Progenitor cell of endocrine pancreas (in vitro differentiated cells): ENCODE data around the gene SLC38A11. TPM values are rescaled to one million over a fixed set of nuclear protein-coding genes. Genes with fewer than 3 reads are reported as not detected.

Experiments used
- DNase-seq: peaks from one replicate; pipeline ENCODE4 v3.0.0; 2021; ENCODE audit warnings: low spot score; ENCODE audit not compliant: unreplicated experiment
- H3K27ac Mint-ChIP-seq: 2 replicates; pipeline ENCODE4 v1.8.0; 2021; ENCODE audit warnings: mild to moderate bottlenecking, moderate library complexity, mixed read lengths
- H3K27me3 Mint-ChIP-seq: 2 replicates; pipeline ENCODE4 v1.8.0; 2021; ENCODE audit warnings: mixed read lengths
- H3K36me3 Mint-ChIP-seq: 2 replicates; pipeline ENCODE4 v1.8.0; 2022; ENCODE audit warnings: mixed read lengths; ENCODE audit not compliant: insufficient read depth
- H3K4me1 Mint-ChIP-seq: 2 replicates; pipeline ENCODE4 v1.8.0; 2021; ENCODE audit warnings: low read depth, mixed read lengths
- H3K4me3 Mint-ChIP-seq: 2 replicates; pipeline ENCODE4 v1.8.0; 2021; ENCODE audit warnings: low read depth, mild to moderate bottlenecking, moderate library complexity, mixed read lengths
- H3K9me3 Mint-ChIP-seq: 2 replicates; pipeline ENCODE4 v1.8.0; 2021; ENCODE audit warnings: low read depth, mixed read lengths
- CTCF ChIP-seq: fragments of 200-600 bp; sonication (generic); IDR thresholded peaks from one replicate; pipeline ENCODE4 v1.5.0; 2021; ENCODE audit warnings: antibody characterized with exemption, mild to moderate bottlenecking; ENCODE audit not compliant: unreplicated experiment
- total RNA-seq: library from RNA; stranded (reverse); gene quantifications from 2 replicates; pipeline ENCODE4 v1.2.1, GENCODE V29; 2021

SLC38A11 gene
- total RNA-seq, 1 donor from 2014 or later: 20.1 TPM

- no peaks in the 10 kb centered on the region for H3K27me3 Mint-ChIP-seq
- TF ChIP-seq CTCF: no peak
These were observed 39.8 kb downstream of the SLC38A11 start for GRCh38 chr2:164915566-164915965.

GRCh38 chr2:164913640-164914350 is 41.5 kb downstream of the SLC38A11 start:
- Mint-ChIP-seq H3K4me3 (peak overlapping the region; percentile 31), H3K27ac (peak overlapping the region; percentile 95), H3K27me3 (no peaks in the 10 kb centered on the region), H3K36me3 (no peaks in the 10 kb centered on the region), H3K4me1 (peaks cover 70% of the 10 kb centered on the region), H3K9me3 (no peaks in the 10 kb centered on the region)
- no peak for DNase-seq
- TF ChIP-seq CTCF: peak; percentile 51

More at GRCh38 chr2:164915566-164915965, 39.8 kb downstream of the SLC38A11 start:
- DNase-seq: no peak
- peaks cover 53% of the 10 kb centered on the region for H3K4me1 Mint-ChIP-seq
- no peaks in the 10 kb centered on the region for H3K36me3 Mint-ChIP-seq
- H3K4me3 Mint-ChIP-seq: no peak overlapping the region
- H3K9me3 Mint-ChIP-seq: no peaks in the 10 kb centered on the region
- peak overlapping the region; percentile 77 for H3K27ac Mint-ChIP-seq

- Mint-ChIP-seq H3K9me3 (no peaks in the 10 kb centered on the region), H3K36me3 (no peaks in the 10 kb centered on the region), H3K4me1 (peaks cover 71% of the 10 kb centered on the region), H3K4me3 (no peak overlapping the region), H3K27me3 (no peaks in the 10 kb centered on the region), H3K27ac (peak overlapping the region; percentile 95)
- no peak for DNase-seq
- no peak for TF ChIP-seq CTCF
These were observed 42.3 kb downstream of the SLC38A11 start for GRCh38 chr2:164913011-164913410.

GRCh38 chr2:164911832-164912231 is 43.5 kb downstream of the SLC38A11 start:
- Mint-ChIP-seq H3K27me3 (no peaks in the 10 kb centered on the region), H3K27ac (peak overlapping the region; percentile 85), H3K36me3 (no peaks in the 10 kb centered on the region)

More at GRCh38 chr2:164911832-164912231, 43.5 kb downstream of the SLC38A11 start:
- Mint-ChIP-seq H3K4me1 (peaks cover 63% of the 10 kb centered on the region), H3K4me3 (no peak overlapping the region), H3K9me3 (no peaks in the 10 kb centered on the region)
- no peak for DNase-seq
- TF ChIP-seq CTCF: no peak
